C4-2B (cell line): ENCODE data around the gene JARID2.

Experiments used
- H3K27ac ChIP-seq: fragments of 450-650 bp; 2 replicates; pipeline ENCODE4 v1.5.1; 2017
- CTCF ChIP-seq: fragments of 450-650 bp; conservative IDR thresholded peaks from 2 replicates; pipeline ENCODE4 v1.5.1; 2017; ENCODE audit warnings: mild to moderate bottlenecking
- ZFX ChIP-seq: fragments of 450-650 bp; IDR thresholded peaks from 2 replicates; pipeline ENCODE4 v1.6.1; 2017

The JARID2 gene

GRCh38 chr6:15401769-15402250, 155.9 kb downstream of the JARID2 start:
- TF ChIP-seq CTCF, result no peak
- no peak overlapping the region for H3K27ac ChIP-seq

- no peak for TF ChIP-seq ZFX
- TF ChIP-seq CTCF, result no peak
- no peak overlapping the region; the same call in 1 of the 2 replicates for H3K27ac ChIP-seq
Measured at GRCh38 chr6:15402406-15403045, 156.7 kb downstream of the JARID2 start.

- H3K27ac ChIP-seq, result no peak overlapping the region
- TF ChIP-seq ZFX, result no peak
- no peak for TF ChIP-seq CTCF
Measured at GRCh38 chr6:15403094-15403755, 157.4 kb downstream of the JARID2 start.

GRCh38 chr6:15404685-15404980, 158.8 kb downstream of the JARID2 start:
- TF ChIP-seq ZFX, result no peak
- no peak overlapping the region for H3K27ac ChIP-seq

- no peak overlapping the region for H3K27ac ChIP-seq
Measured at GRCh38 chr6:15405129-15406068, 159.5 kb downstream of the JARID2 start.

GRCh38 chr6:15406452-15406851, 160.6 kb downstream of the JARID2 start:
- TF ChIP-seq ZFX, result no peak
- no peak for TF ChIP-seq CTCF
- no peak overlapping the region for H3K27ac ChIP-seq

More at GRCh38 chr6:15405129-15406068, 159.5 kb downstream of the JARID2 start:
- no peak for TF ChIP-seq CTCF
- no peak for TF ChIP-seq ZFX

GRCh38 chr6:15408008-15408407, 162.1 kb downstream of the JARID2 start:
- H3K27ac ChIP-seq, result no peak overlapping the region; the same call in 1 of the 2 replicates
- TF ChIP-seq ZFX (no peak), CTCF (no peak)
